Measurements from ENCODE around the gene UMODL1.

The UMODL1 gene

DNA sequence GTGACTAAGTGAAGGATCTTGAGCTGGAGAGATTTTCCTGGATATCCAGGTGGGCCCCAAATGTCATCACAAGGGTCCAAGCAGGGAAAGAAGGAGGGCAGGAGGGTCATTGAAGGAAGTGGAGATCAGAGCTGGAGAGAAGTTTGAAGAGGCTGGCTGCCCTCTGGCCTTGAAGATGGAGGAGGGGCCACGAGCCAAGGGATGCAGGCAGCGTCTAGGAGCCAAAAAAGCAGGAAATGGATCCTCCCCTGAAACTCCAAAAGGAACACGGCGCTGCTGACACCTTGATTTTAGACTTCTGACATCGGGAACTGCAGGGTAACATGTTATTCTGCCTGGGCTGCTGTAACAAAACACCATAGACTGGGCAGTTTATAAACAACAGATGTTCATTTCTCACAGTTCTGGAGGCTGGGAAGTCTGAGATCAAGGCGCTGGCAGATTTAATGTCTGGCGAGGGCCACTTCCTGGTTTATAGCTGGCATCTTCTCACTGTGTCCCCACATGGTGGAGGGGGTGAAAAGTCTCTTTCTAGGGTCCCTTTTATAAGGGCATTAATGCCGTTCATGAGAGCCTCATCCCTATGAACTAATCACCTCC is 32.2 kb upstream of the UMODL1 start:
- DNase-seq (ENCODE audit: low read depth in 1 of 2, low spot score in 1 of 2): no peak

DNA sequence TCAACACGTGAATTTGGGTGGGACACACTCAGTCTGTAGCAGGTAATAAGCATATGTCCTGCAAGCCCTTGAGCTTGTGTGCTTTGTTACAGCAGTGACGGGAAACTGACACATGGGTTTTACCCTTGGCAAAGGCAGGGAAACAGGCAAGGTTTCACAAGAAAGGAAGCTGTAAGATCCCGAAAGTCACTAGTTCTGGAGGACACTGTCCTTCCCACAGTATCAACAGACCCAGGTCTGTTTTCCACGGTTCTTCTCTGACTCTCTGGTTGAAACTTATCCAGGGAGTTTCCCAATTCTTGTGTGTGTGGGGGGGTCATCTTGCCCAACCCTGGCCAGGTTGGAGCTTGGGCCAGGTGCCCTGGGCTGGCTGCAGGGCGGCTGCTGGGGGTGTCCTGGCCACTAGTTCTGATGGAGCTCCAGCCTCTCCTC is 31.6 kb upstream of the UMODL1 start:
- no peak for DNase-seq (ENCODE audit: low read depth in 1 of 2, low spot score in 1 of 2)

DNA sequence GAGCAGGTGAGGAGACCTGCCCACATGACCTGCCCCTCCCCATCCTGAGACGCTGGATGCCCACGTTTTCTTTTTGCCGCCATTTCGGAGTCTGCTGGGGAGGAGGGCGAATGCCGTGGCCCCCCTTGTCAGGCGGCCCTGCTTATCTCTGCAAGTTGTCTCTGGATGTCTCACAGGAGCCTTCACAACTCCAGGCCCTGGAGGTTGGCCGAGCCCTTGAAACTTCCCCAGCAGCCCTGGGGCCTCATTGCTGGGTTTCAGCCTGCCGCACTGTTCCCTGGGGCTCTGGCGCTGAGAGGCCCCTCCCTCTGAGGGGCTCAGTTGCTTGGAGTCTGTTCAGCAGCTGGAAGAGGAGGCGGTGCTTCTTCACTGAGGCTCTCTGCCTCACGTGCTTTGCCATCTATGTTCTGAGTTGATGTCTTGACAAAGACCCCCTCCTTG is 31.2 kb upstream of the UMODL1 start:
- no peak for DNase-seq (ENCODE audit: low read depth in 1 of 2, low spot score in 1 of 2)

DNA sequence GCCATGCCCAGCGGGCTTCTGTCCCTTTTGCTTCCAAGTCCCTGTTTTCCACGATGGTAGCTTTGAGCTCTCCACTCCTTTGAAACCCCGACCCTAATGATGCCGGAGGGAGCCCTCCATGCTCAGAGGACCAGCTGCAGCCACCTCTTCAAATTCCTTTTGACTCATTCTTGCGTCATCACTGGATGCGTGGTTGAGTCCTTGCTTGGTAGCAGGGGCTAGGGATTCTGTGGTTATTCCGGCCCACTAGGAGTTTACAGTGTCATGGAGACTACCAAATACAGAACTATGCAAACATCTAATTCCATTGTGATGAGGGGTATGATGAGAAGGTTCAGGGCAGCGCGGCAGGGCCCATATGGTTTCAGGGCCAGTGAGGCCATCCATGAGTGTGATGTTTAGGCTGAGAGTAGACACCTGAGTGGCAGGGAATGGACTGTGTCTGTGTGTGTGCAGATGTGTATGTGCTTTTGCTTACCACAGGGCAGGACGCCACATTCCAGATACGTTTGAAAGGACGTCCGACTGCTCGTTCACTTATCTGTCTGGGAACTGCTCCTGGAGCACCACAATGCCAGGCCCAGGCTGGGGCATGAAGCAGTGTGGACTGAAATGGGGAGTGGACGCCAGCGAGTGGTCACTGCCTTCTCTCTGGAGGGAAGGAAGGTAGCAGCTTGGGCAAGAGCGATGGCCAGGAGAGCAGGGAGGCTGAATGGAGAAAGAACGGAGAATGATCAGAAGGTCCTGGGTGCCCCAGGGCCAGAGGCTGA is 30.5 kb upstream of the UMODL1 start:
- DNase-seq (ENCODE audit: low read depth in 1 of 2, low spot score in 1 of 2): no peak

DNA sequence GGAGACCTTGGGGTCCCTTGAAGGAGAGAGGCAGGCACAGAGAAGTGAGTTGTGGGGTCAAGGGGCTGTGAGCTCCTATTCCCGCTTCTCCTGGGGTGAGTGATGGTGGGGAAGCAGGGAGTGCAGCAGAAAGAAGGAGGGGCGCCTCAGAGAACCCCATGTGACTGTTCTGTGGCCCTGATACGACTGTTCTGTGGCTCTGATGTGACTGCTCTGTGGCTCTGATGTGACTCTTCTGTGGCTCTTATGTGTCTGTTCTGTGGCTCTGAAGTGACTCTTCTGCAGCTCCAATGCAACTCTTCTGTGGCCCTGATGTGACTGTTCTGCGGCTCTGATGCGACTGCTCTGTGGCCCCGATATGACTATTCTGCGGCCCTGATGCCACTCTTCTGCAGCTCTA is 29.9 kb upstream of the UMODL1 start:
- DNase-seq (ENCODE audit: low read depth in 1 of 2, low spot score in 1 of 2): no peak

DNA sequence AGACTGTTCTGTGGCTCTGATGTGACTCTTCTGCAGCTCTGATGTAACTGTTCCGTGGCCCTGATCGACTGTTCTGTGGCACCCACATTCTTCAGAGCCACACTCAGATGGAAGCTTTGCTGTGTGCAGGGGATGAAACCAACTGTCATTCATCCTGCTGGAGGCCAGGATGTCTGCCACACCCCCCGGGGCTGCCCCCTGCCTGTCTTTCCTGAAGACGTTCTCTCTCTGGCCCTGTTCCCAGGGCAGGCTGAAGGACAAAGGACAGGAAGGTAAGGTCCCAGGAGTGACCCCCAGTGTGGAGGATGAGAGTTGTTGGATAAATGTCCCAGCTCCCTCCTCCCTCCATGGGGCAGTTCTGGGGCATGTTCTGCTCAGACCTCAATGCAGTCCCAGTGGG is 29.4 kb upstream of the UMODL1 start:
- no peak for DNase-seq (ENCODE audit: low read depth in 1 of 2, low spot score in 1 of 2)

DNA sequence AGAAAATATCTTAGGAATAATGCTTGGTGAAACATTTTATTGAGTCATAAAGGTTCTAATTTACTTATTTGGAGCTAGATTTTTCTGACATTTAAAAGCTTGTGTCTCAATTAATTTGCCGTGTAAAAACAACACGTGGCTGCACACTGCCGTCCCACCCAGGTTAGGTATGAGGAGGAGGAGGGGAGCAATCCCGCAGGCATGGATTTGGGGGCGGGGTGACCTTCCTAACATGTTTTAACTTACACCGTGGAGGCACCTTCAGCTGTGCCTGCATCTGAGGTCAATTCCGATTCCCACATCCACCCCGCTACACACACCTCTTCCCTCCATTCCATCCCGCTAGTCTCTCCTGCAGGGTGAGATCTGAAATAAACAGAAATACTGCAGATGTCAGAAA is 28.5 kb upstream of the UMODL1 start:
- DNase-seq (ENCODE audit: low read depth in 1 of 2, low spot score in 1 of 2): no peak

DNA sequence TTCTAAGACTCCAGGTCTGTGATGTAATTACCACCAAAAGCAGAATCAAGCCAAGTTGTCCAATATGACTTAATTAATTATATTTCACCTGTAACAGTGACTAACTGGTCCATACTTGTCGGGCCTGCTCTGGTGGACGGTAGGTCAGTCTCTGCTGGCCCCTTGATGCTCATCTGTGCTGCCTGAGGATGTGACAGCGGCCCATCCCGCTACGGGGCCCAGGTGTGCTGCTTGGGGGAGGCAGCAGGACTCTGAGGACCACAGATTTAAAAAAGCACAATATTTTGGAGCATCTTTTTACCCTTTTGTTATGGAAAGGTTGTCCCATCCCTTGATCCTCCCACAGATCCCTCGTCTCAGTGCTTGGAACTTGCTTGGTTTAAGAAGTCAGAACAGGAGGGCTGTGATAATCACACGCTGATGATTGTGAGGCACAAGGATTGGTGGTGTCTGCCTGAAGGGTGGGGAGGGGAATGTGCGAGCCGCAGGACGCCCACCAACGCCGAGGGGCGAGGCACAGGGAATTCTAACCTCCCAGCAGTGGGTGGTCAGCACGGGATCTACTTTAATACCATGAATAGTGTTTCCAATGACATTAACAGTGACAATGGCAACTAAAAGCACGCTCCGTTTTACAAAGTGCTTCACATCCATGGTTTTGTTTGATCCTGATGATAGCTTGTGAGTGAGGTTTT is 27.8 kb upstream of the UMODL1 start:
- no peak for DNase-seq (ENCODE audit: low read depth in 1 of 2, low spot score in 1 of 2)

DNA sequence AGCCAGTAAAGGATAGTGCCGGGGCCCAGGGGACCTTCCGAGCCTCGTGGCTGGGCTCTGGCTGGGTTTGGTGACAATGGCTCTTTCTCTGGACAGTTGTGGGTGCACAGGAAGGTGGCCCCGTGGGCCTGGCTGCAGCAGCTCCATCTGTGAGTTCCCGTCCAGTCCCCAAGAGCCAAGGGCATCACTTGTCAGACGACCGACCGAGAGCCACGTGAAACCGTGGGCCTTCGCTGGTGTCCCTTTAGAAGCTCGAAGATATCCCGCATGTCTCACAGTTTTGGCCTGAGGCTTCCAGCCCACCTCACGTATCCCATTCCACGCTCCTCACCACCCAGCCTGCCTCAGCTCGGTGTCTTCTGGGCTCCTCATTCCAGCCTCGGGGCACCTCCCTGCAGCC is 27.2 kb upstream of the UMODL1 start:
- DNase-seq (ENCODE audit: low read depth in 1 of 2, low spot score in 1 of 2): no peak

DNA sequence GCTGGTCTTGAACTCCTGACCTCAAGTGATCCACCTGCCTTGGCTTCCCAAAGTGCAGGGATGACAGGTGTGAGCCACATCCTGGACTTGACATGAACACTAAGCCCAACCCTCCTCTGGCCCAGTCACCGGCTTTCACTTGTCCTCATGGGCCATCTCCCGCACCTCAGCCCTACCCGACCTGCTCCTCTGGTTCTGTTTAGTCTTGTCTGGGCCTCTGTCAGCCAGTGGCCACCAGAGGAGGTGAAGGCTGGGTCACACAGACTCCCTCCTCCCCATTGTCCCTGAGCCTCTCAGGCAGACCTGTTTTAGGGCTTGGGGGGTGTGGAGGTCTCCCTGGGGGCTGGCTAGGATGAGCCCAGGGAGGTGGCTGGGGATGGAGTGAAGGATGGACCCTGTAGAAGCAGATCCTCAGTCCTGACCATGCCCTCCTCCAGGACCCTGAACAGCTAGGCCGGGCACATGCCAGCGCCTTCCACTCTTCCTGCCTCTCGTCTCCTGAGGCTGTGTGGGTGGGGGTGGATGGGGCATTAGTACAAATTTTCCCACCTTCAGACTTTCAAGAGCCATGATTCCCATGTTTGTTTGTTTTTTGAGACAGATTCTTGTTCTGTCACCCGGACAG is 26.1 kb upstream of the UMODL1 start:
- no peak for DNase-seq (ENCODE audit: low read depth in 1 of 2, low spot score in 1 of 2)

DNA sequence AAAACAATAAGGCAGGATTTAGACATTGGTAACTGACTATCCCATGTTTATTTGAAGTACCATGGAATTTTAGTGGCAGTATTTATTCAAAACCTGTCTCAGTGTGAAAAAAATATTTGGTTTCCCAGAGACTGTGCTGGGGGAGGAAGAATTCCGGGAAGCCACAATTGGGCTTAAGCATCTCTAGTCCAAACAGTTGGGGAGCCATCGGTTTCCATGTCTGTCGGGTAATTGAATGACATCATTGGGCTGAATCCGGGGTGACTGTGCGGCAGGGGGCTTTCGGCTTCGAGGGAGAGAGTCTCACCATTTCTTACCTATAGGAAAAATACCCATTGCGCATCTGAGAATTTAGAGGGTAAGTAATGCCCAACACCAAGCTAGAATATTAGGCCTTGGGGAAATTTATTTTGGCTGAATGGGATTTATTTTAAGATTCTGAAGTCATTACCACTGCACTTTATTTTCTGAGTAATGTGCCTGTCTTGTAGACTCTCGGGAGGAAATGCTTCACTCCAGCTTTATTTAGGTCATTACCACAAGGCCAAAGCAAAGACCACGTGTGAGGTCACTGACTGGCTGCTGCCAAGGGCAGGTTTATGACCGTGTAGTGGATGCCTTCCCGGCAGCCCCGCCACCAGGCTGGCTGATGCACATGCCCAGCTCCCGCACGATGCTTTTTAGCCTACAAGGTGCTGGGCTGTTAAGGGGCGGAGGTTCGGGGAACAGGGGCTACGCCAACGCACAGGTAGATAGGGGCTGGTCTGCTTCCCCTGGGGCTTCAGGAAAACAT is 23.1 kb upstream of the UMODL1 start:
- no peak for DNase-seq (ENCODE audit: low read depth in 1 of 2, low spot score in 1 of 2)

DNA sequence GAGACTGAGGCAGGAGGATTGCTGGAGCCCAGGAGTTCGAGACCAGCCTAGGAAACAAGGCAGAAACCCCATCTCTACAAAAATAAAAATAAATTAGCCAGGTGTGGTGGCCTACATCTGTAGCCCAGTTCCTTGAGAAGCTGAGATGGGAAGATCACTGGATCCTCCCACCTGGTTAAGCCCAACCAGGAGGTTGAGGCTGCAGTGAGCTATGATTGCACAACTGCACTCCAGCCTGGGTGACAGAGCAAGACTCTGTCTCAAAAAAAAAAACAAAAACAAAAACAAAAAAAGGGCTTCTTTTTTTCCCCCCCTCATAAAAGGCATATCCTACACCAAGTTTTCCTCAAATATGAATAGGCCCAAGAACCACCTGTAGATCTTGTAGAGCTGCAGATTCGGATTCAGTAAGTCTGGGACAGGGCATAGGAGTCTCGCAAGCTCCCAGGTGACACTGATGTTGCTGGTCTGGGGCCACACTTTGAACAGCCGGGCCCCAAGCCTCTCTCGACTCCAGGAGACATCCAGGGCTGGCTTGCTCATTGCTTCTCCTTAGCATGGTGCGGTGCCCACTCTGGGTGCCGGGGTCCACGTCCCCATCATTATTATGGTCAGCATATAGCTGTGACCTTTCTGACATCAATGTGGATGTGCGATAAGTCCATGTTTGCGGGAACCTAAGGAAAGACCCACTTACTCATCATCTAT is 22.1 kb upstream of the UMODL1 start:
- DNase-seq (ENCODE audit: low read depth in 1 of 2, low spot score in 1 of 2): no peak

DNA sequence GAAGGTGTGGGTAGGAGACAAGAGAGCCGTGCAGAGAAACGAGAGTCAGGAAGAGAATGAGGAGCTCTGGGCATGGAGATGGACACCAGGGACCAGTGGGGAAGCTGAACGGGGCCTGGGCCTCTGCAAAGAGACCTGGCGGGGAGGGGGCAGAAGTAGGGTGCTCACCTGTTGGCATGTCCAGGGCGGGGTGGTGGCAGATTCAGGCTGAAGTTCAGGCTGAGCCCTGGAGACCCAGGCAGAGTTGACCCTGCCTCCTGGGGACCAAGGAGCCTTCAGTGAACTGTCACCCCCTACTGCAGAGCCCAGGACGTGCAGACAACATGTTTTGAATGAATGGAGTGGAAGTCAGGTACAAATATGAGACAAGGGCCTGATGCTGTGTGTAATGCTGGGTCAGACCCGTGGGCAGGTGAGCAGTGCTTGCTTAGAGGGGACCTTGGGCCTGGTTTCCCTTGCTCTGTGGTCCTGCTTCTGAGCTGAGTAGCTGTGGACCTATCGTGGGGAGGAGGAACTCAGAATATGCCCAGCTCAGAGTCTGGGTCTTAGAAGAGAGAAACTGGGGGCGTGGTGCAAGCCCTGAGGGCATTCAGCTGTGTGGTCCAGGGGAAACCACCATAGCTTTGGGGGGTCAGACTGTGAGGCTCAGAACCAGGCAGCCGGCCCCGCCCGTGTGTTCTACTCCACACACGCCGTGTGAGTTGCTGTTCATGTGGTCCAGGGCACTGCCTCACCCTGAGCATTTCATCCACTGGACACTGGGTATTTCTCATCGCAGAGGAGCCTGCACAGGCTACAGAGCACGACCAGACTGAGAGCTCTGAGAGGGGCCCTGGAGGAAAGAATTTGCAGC is 21.3 kb upstream of the UMODL1 start:
- DNase-seq (ENCODE audit: low read depth in 1 of 2, low spot score in 1 of 2): no peak

DNA sequence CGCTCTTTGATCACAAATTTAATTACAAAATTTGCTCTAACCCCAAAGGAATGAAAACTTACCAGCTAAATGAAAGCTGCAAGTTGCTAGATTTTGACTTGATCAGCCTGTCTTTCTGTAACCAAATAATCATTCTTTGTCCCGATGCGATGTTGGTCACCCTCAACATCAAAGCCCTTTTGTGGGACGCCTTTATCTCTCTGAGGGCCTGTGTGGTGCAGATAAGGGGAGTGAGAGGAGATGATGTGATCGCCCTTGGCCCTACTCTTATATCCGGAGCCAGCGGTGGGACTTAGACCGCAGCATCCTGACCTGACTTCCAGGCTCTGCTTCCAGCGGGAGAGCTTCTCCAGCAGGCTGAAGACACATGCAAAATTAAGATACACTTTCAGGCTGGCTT is 19.3 kb upstream of the UMODL1 start:
- no peak for DNase-seq (ENCODE audit: low read depth in 1 of 2, low spot score in 1 of 2)

DNA sequence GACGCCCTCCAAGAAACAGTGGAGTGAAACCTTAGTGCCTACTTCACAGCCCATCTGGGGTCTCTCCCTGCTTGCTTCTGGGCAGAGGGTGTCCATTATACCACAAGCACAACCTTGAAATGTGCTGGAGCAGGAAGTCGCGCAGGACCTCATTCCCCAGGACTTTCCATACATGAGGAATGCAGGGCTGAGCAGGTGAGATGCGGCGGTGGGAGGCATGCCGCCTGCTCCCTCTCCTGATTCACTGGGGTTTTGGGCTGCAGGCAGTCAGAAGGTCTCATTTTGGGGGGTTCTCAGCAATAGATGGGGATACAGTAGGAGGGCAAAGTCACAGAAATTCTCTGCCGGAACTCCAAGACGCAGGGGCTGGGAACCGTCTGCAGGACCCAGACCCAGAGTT is 15.7 kb upstream of the UMODL1 start:
- no peak for DNase-seq (ENCODE audit: low read depth in 1 of 2, low spot score in 1 of 2)

DNA sequence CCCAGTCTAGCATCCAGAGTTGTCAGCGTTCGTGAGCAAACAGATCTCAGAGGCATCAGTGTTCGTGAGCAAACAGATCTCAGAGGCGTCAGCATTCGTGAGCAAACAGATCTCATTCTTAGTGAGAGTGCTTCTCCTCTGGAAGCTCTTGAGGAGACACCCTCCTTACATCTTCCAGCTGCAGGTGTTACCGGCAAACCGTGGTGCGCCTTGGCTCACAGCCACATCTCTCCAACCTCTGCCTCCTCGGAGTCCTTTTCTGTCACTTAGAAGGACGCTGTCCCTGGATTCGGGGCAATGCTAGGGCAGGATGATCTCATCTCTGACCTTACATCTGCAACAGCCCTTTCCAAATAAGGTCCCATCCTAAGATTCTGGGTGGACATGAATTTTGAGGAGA is 14.6 kb upstream of the UMODL1 start:
- no peak for DNase-seq (ENCODE audit: low read depth in 1 of 2, low spot score in 1 of 2)

DNA sequence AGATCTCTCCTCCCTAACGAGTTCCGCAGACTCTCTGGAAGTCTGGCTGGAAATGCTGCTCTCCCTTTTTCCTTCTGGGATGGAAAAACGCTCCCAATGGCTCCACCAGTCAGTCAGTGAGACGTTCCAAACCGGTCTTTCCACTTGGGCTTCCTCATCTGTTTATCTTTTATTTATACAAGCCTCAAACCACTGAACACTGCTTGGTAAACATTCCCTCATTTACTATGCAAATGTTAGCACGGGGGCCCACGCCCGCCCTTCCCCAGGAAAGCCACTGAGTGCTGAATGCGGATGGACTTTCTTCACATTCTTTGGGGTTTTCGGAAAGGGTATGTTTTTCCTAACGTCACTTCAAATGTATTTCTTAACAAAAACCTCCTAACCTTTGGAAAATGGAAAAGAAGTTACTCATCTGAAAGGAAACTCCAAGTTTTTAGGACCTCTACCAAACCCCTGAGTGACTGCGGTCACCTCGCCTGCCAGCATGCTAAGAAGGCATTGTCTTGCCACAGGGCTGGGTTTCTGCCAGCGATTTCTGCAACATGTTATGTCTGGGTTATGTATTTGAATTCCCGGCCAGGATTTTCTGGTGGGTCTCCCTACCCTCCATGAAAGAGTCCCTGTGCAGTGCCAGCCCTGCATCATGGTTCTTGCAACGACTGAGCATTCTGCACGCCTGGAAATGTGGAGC is 14.0 kb upstream of the UMODL1 start:
- no peak for DNase-seq (ENCODE audit: low read depth in 1 of 2, low spot score in 1 of 2)

DNA sequence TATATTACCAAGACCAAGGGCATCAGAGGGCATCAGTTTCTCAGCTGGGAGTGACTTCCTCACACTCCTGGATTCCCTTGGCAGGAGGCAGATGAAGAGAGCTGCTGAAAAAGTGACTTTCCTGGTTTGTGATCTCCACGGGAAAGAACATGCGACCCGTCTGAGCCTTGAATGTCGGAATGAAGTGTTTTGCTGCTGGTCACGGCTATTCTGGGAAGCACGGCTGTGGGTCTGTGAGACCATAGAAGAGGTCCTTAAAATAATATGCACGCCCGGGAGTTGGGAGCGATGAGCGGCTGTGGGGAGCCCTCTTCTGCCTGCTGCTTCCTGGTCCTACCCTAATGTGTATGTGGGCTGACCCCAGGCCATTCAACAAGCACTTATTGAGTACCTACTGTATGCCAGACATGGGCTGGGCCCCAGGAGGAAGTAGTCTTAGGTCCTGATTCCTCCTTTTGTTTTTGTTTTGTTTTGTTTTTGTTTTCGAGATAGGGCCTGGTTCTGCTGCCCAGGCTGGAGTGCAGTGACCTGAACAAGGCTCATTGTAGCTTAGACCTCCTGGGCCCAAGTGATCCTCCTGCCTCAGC is 13.2 kb upstream of the UMODL1 start:
- no peak for DNase-seq (ENCODE audit: low read depth in 1 of 2, low spot score in 1 of 2)

Measured in activated T-helper 1 cell treated with anti-CD3 and anti-CD28 coated beads, Interleukin-2, amount 50 U/mL, for 16 hours (primary cell).